HG03469 (cell line): ENCODE data around the gene TSGA10IP.

Experiments
- ATAC-seq: cut with Tn5 transposase; IDR thresholded peaks from one replicate; pipeline ENCODE4 v1.9.1; 2021; ENCODE audit warnings: mild to moderate bottlenecking, moderate library complexity, moderate number of reproducible peaks; ENCODE audit not compliant: unreplicated experiment

Gene TSGA10IP

DNA sequence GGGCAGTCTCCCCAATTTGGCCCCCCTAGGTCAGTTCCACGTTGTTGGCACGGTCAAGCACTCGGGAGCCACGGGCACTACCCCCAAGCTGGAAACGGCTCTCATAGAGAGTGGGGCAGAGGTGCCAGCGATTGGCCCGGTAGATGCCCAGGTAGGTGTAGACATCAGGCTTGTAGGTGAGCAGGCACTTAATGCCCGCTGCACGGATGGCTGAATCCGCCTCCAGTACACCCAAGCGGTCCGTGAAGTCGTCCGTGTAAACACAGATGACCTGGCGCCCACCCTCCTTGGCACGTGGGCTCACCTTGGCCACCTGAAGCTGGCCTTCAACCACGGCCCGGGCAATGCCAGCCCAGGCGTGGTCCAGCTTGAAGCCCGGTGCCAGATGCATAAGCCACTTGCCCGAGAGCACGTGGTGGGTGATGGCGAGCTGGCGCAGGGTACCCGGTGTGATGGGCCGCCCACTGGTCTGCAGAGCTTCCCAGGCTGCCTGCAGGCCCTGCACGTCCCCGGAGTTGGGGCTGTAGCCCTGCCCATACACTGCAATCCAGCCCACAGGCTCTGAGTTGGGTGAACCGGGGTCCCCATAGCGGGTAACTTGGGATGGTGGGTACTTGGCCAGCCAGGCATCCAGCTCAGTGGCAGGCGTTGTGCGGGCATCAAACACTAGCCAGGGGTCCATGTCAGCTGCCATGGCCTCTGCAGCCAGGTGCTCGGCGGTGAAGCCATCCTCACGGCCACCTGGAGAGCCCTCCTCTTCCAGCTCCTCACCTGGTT, 27.7 kb upstream of the TSGA10IP start:
- ATAC-seq = no peak

DNA sequence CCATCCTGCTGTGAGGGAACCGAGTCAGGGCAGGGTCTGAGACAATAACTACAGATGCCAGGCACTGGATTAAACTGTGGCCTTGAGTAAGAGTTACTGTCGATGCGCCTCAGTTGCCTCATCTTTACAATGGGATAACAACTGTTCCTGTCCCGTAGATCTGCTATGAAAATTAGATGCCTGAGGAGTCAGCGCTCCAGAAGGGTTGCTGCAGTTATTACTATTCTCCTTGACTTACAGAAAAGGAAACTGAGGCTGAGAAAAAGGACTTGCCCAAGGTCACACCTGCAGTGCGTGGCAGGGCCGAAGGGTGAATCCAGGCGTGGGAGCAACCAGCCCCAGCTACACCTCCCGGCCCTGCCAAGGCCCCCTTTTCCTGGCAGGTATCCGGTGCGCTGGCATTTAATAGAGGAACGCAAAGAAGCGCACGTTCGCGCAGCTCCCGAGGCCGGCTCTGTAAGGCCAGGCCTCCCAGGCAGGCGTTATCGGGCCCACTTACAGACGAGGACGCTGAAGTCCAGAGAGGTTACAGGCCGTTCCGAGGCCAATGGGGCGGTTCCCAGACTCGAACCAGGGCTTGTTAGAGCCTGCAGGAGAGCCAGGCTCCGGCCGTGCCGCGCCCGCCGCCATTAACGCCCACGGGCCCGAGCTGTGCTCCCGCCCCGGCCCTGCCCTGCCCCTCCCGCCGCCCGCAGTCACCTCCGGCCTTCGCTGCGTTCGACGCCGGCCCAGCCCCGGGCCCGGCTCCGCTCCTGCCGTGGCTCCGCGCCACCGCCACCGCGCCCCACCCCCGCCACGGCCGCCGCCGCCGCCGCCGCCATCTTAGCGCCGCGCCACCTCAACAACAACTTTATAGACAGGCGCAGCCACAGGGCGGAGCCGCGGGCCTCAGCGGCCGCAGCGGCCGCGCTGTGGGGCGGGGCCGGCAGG, 26.8 kb upstream of the TSGA10IP start, which contains the start of gene C11orf68:
C11orf68 (minus strand) TSS at position 852 of the 930 bp plus-strand sequence; CDS start at position 821, 31 bp downstream.
- ATAC-seq = no peak

DNA sequence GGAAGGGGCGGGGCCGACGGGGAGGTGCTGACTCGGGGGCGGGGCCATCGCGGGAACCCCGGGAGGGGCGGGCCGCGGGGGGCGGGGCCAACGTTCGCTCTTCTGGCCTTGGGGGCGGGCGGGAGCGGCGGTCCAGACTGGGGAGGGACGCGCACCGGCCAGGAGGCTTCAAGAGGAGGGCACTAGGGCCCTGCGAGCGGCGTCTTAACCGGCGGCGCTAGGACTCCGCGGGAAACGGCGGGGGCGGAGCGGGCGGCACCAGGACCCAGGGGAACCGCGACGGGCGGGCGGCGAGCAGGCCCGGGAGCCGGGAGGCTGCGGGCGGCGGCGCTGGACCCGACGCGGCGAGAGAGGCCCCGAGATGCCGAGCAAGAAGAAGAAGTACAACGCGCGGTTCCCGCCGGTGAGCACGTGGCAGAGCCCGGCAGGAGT, 26.1 kb upstream of the TSGA10IP start, which contains the start of gene DRAP1:
DRAP1 (plus strand) TSS at position 286 of the 432 bp plus-strand sequence; CDS start at position 362, 76 bp downstream.
- ATAC-seq = peak; percentile 63

DNA sequence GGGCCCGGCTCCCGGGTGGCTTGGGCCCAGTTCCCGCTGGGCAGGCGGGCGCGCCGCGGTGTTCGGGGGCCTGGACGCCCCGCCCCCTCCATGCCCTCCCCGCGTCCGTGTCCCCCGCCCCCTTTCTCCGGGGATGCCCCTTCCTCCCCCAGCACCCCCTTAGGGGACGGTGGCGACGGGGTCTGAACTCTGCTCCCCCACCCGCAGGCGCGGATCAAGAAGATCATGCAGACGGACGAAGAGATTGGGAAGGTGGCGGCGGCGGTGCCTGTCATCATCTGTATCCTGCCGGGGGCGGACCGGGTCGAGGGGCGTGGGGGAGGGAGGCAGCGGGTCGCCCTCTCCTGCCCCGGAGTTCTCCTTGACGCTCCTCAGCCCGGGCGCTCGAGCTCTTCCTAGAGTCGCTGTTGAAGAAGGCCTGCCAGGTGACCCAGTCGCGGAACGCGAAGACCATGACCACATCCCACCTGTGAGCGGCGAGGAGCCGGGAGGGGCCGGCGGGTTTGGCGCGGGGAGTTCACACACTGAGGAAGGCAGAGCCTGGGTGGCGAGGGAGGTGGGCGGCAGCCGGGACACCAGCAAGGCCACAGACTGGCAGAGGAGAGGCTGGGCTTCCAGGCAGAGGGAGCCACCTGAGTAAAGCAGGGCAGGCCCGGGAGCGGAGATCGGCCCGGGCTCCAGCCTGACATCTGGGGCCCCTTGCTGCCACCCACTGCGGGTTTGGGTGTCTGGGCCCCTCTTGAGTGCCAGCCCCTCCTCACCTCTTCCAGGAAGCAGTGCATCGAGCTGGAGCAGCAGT, 25.5 kb upstream of the TSGA10IP start:
- ATAC-seq = no peak

DNA sequence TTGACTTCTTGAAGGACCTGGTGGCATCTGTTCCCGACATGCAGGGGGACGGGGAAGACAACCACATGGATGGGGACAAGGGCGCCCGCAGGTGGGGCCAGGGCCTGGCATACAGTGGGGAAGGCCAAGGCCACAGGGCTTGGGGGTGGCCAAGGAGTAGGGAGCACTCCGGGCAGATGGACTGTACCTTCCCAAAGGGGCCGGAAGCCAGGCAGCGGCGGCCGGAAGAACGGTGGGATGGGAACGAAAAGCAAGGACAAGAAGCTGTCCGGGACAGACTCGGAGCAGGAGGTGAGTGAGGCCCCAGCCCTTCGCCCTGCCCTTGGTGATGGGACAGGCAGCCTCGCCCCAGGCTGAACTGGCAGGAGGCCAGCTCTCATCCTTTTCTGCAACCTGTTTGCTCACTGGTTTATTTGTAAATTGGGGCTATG, 24.9 kb upstream of the TSGA10IP start:
- ATAC-seq = no peak

DNA sequence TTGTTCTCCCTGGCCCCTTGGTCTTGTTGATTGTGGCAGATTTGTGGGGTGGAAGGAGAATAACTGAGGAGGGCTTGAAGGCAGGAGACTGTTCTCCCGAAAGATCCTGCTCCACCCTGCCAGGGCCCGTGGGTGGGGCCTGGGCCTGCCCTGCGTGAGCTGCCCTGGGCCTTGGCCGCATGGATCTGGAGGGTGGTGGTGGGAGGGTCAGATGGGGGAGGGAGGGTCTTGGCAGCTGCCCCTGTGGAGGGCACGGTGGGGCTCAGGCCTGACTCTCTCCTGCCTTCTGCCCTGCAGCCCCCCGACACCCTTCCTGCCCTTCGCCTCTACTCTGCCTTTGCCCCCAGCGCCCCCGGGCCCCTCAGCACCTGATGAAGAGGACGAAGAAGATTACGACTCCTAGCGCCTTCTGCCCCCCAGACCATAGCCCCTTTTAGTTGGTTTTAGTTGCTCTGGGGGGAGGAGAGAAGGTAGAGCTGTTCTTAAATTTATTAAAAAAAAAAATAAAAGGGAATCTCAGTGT, 24.2 kb upstream of the TSGA10IP start:
- ATAC-seq = no peak

DNA sequence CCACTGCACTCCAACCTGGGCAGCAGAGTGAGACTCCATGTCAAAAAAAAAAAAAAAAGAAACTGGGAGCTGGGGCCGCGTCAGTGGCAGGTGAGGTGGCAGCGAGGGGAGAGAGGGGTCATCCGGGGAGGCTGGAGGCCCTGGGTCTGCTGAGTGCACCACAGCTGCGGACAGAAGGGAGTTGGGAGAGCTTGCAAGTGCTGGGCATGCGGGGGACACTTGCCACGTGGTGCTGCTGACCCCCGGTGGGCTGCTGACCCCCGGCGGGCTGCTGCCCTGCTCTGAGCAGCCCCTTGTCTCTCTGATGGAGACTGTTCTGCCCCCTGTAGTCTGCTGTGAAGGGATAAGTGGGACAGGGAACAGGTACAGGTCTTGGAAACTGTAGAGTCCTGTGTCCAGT, 23.4 kb upstream of the TSGA10IP start:
- no peak for ATAC-seq

DNA sequence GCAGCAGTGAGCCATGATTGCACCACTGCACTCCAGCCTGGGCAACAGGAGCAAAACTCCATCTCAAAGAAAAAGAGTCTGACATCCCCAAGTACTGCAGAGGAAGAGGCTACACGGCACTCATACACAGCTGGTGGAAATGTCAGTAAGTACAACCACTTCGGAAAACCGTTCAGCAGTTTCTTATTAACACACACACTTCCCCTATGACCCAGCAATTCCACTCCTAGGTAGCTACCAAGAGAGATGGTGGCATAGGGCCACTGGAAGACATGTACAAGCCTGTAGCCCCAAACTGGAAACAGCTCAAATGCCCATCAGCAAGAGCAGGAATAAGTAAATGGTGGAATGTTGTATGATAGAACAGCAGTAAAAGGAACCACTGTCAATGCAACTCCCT, 22.7 kb upstream of the TSGA10IP start:
- no peak for ATAC-seq

DNA sequence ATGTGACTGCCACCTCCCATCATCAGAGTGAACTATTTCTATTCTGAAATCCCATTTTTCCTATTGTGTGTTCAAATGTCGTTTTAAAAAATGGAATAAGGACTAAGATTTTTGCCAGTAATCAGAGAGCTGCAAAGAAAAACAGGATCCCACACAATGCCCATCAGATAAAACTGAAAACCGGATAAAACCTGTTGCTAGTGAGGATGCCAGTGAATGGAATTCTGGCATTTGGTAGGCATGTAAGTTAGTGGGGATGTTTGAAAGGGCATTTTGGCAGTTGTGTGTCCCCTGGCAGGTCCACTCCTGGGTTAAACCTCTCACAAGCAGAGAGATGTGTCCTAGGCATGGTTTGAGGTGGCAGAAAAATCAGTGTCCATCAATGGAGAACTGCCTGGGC, 19.9 kb upstream of the TSGA10IP start:
- ATAC-seq = no peak

DNA sequence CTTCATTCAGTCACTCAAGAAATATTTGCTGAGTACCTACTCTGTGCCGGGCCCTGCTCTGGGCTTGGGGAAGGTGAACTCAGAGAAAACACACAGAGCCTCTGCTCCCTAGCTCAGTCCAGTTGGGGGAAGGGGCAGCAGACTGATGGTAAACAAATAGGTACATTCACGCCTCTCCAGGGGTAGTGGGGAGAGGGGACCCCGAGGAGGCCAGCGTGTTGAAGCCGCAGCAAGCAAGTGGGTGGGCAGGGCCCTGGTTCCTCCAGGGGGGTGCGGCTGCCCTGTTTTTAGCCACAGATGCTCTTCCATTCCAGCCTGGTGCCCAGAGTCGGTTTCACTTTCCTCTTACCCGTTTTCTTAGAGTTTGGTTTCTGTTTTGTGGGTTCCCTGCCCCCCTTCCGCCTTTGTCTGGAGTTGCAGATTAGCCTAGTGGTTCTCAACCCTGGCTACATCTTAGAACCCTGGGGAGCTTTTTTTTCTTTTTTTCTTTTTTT, 17.3 kb upstream of the TSGA10IP start:
- no peak for ATAC-seq

DNA sequence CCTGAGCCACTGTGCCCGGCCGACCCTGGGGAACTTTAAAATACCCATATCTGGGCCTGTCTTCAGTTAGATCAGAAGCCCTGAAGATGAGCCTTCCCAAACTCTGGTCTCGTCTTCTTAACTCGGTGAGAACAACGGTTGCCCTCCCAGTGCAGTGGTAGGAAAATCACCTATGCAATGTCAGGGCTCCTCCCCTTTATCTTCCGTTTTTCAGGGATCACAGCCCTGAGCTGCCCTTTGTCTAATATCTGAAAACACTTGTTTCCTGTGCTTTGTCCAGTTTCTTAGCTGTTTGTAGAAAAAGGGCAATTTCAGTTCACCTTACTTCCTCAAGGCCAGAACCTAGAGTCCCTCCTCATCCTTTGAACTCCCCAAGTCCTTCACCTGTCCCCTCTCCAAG, 16.6 kb upstream of the TSGA10IP start:
- no peak for ATAC-seq

DNA sequence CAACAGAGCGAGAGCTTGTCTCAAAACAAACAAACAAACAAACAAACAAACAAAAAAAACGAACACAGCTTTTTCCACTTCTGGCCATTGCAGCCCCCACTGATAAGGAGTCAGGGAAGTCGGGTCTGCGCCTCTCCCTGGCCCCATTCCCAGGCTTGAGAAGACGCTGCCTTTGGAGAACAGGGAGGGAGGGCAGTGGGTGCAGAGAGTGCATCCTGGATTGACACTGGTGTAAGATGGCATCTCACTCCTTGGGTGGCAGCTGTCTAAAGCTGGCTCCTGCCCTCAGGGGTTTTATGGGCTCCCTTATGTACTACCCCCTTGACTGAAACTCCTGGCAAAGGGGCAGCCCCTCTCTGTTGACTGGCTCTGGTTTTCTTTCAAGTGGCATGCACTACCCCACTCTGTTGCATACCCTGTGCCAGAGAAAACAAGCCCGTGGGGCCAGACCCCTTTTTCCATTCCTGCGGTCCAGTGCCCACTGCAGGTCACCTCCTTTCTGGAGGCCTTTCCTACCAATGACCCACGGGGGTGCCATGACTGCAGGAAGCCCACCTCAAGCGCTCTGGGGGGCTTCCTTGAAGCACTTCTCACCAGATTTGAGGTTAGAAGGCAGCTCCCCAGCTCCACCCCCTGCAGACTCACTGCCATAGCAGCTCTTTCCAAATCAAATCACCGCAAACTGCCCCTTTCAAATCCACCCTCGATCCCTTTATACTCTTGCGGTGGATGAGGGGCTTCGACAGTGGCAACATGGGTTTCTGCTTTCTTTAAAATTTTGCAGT, 13.3 kb upstream of the TSGA10IP start:
- ATAC-seq = no peak

DNA sequence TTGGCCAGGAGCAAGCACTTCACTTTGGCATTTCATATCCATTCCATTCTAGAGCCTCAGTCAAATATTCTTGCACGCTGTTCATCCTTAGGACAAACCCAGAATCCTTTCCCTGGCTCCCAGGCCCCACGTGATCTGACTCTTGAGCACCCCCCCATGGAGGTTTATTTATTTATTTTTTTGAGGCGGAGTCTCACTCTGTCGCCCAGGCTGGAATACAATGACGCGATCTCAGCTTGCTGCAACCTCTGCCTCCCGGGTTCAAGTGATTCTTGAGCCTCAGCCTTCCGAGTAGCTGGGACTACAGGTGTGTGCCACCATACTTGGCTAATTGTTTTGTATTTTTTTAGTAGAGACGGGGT, 12.7 kb upstream of the TSGA10IP start:
- no peak for ATAC-seq

DNA sequence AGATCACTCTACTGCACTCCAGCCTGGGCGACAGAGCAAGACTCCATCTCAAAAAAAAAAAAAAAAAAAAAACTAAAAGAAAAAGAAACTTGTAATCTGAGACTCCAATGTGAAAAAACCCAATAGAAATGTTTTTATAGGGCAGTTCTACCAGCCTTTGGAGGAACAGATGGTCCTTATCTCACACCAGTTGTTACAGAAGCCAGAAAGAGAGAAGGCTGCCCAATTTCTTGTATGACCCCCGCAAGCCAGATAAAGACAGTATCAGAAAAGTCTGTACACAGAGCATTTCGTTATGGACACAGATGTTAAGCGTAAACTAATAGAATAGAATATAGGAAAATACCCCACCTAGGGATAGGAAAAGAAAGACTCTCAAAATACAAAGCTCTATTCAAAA, 11.3 kb upstream of the TSGA10IP start:
- ATAC-seq = no peak

DNA sequence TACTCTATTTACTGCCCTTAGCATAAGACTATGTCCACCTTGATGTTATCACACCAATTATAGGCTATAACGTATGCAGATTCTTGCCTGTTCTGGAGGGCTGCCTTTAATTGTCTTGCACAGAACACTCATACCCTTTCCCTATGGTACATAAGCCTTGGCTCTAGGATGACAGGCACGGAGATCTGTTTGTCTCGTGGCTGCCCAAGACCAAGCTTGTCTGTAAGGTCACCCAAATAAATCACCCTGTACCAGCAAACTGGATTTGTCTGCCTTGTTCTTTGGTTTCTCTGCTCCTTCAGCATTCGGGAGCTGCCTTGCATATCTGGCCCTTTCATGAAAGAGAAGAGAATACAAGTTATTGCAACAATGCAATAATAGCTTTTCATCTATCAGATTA, 7.5 kb upstream of the TSGA10IP start:
- ATAC-seq = no peak

DNA sequence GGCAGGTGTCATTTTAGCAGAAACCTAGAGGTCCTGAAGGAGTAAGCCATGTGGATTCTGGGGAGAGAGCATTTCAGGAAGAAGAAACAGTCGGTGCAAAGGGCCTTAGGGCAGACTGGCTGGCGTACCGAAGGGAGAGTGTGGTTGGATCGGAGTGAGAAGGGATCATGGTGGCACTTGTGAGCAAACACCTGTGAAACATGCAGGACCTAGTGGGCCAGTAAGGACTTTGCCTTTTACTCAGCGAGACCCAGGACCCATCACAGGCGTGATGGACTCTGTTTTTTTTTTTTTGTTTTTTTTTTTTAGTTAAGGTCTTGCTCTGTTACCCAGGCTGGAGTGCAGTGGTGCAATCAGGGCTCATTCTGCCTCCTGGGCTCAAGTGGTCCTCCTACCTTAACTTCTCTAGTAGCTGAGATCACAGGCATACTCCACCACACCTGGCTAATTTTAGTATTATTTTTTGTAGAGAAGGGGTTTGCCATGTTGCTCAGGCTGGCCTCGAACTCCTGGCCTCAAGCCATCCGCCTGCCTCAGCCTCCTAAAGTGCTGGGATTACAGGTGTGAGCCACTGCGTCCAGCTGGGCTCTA, 3.5 kb upstream of the TSGA10IP start:
- no peak for ATAC-seq

DNA sequence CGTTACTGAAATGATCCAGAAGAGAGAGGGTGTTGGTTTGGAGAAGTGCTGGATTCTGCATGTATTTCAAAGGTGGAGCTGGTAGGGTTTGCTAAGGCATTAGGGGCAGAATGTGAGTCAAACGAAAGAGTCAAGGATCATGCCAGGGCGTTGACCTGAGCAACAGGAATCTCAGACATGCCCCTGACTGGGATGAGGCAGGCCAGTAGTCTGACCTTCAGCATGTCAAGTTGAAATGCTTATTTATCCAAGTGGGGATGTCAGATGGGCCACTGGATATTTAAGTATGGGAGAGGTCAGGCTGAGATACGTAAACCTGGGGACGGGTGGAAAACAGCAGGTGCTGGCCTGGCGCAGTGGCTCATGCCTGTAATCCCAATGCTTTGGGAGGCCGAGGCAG, 2.7 kb upstream of the TSGA10IP start:
- ATAC-seq = no peak

DNA sequence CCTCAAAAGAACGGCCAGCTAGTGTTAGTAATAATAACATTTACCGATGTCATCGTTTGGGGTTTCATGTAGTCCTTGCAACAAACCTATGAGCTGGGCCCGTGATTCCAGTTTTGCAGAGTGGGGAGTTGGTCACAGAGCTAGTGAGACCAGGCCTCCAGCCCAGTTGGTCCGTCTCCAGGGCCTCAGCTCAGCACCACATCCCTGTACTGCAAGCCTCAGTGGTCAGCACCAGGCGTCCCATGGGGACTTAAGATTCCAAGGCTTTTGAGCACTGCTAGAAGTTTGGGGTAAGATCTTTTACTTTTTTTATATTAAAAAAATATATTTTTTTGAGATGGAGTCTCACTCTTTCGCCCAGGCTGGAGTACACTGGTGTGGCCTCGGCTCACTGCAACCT, 1.1 kb upstream of the TSGA10IP start:
- ATAC-seq = no peak

DNA sequence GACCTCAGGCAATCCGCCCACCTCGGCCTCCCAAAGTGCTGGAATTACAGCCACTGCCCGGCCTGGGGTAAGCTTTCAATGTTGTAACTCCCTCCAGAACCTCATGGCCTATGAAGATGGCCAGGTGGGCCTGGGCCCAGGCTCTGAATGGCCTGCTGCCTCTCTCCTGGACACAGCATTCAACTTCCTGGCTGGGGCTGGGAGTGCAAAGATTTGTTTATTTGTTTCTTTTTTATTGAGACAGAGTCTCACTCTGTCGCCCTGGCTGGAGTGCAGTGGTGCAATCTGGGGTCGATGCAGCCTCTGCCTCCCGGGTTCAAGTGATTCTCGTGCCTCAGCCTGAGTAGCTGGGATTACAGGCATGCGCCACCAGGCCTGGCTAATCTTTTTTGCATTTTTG, 513 bp upstream of the TSGA10IP start:
- ATAC-seq = no peak
